Hematopoietic multipotent progenitor cell treated with erythropoietin and hydrocortisone succinate and interleukin-3 and kit ligand, for 6 days (in vitro differentiated cells): Measurements from ENCODE around the gene NCOA1.

Source experiments
- DNase-seq: peaks from one replicate; pipeline ENCODE4 v3.0.0-alpha.2; 2015

Gene NCOA1

DNA sequence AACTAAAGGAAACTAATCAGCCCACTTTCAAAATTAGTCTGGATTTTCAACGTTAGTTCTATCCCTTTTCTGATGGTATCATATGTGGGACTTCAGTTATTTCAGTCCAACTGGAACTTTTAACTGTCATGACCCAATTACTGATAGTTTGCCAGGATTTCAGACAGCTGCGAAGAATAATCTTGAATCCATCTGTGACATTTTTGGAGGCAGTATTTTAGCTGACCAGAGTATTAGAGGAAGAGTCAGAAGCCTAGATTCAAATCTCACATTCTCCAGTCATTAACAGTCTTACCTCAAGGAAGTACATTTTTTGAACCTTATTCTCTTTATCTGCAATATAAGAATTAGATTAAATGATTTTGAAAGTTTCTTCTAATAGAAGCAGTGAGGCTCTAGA lies 220.8 kb downstream of the NCOA1 start:
- DNase-seq, result no peak

DNA sequence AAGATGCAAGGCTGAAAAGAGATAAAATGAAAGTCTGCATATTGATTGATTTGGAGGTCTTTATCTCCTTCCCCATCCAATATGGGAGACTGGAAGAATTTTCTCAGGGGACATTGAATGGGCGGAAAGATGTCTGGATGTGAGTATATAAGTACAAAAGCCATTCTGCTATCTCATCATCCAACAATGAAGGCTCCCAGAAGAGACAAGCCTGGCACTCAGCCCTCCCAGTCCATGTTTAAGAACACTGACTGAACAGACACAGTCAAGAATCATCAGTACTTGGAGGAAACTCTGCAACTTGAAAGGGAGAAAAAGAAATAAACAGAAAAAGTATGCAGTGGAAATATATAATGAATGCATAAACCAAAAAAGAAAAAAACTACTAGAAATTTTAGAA lies 221.2 kb downstream of the NCOA1 start:
- DNase-seq, result no peak

DNA sequence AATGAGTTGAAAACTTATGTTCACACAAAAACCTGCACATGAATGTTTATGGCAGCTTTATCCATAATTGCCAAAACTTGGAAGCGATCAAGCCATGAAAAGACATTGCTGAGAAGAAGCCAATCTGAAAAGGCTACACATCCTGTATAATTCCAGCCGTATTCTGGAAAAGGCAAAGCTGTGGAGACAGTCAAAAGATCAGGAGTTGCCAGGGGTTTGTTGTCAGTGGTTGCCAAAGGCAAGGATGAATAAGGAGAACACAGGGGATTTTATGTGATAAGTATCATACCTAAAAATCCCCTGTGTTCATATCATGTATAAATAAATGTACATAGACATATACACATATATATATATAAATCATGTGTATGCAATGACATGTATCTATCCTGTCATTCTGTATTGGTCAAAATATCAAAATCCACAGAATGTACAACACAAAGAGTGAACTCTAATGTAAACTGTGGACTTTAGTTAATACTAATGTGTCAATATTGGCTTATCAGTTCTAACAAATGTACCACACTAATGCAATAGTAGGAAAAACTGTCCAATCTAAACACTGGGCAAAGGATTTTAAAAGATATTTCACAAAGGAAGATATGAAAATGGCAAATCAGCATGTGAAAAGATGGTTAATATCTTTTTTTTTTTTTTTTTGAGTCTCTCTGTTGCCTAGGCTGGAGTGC lies 226.4 kb downstream of the NCOA1 start:
- no peak for DNase-seq

DNA sequence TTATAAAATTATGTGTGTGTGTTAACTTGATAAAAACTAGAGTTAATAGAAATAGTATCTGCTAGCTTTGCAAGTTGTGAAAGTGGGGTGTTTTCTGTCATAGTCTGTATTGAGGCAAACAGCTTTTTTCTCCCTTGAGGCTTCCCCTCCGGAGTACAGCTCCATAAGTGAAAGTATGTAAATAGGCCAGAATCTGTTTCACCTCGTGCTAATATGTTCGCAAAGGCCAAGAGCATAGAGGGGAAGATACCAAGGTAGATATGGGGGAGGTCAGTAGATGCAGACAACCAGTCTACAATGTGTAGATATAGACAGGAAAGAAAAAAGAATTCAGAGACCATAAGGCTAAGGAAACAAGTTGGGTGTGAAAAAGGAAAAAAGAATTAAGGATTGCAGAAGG lies 229.3 kb downstream of the NCOA1 start:
- no peak for DNase-seq

DNA sequence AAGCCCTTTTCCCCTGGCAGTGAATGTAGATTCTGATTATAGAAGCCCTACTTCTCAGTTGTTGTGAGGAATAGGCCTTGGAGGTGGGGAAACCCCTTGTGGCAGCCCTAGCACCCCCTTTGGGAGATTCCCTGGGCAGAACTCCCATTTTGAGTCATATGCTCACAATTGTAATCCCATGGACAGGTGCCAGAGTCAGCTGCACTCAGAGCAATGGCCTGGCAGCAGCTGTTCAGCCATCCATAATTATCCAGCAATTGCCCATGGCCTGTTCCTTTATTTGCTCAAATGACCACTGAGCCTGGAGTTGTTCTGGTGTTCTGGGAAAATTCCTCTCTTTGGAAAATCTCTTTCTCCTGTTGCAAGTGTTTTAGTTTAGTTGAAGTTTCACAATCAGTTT lies 230.4 kb downstream of the NCOA1 start:
- DNase-seq, result no peak

DNA sequence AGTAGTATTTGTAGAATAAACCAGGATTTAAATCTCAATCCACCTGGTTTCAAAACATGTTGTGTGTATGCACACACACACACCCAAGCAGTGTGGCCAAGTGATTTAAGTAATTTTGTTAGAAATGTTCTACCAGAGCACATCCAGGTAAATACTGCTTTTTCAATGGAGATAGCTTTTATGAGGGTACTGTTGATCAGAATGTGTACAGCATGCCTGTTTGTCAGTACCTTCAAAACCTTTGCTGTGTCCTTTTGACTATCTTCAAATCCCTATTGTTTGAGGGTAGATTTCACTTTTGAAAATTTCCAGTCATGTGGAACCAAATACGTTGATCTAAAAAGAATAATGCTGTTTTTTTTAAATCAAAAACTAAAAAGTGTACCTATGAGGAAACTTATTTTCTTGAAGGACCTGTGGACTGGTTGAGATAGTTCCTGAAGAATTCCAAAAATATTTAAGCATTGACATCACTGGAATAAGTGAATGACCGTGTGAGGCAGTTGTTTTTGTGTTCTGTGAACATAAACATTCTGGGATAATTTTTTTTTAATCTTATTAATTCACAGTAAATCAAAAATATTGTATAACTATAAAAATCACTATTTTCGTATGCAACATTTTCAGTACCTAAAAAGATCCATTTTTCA lies 231.2 kb downstream of the NCOA1 start:
- DNase-seq, result no peak

DNA sequence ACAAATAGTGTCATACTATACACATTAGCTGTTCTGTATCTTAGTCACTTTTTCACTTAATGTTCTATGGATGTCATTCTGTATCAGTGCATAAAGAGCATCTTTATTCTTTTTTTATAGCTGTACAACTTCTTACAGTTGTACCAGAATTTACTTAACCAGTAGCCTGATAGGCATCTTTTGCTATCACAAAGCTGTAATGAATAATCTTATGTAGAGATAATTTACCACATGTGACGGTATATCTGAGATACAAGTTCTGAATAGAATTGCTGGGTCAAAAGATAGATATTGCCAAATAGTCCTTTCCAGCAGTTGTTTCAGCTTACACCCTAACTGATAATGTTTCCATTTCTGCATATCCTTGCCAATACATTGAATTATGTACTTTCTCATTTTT lies 232.1 kb downstream of the NCOA1 start:
- DNase-seq, result peak; percentile 62

DNA sequence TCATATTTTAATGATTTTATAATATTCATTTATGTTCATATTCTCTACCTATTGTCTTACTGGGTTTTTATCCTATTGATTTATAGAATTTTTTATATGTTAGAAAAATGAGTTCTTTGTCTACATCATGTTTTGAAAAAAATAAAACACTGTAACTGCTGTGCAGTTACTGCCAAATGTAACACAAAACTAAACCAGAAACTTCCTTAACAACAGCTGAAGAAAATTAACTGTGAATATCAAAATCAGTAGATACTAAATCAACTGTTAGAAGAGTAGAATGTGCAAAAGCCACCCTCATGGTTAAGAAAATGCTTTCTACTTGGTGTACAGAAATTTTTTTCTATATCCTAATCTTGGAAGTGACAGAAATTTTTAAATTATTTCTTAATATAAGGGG lies 232.6 kb downstream of the NCOA1 start:
- no peak for DNase-seq

DNA sequence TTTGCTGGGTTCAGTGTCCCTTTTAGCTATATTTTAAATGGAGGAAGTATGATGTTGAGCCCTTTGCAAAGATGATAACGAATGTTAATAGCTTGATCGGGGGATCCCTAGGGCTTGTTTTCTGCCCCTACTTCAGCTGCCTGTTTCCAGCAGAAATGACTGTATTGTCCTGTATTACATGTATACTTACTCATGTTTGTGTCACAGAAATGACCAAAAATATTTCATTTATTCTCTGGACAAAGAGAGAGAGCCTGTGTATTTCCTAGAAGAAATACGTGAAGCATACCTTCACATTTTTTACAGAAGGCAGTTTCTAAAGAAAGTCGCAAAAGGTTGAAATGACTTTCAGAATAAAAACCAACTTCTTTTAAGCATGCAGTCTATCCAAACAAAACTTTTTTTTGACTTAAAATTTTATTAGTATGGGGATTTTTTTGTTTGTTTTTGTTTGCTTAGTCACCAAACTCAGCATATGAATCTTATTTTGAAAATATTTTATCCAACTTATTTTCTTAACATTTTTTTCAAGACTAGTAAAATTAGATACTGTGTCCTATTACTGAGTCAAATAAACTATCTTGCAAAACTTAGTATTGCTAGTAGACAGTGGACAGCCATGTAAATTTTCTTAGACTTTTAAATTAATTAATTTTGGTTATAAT lies 233.2 kb downstream of the NCOA1 start:
- DNase-seq, result no peak

DNA sequence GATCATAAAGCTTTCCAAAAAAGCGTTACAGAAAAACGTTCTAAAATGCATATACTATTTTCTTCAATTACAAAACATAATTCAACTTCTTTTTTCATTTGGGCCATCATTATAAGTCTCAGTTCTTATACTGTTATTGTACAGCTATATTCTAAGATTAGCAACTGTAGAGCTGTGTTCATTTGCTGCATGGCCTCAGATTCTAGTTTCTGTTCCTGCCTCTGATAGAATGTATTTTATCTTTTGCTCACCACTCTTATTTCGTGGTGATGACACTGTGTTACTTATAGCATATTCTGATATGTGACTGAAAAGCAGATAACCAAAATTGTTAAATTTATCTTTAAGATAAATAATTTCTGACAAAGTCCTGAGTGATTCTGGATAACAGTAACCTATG lies 234.9 kb downstream of the NCOA1 start:
- peak; percentile 22 for DNase-seq

DNA sequence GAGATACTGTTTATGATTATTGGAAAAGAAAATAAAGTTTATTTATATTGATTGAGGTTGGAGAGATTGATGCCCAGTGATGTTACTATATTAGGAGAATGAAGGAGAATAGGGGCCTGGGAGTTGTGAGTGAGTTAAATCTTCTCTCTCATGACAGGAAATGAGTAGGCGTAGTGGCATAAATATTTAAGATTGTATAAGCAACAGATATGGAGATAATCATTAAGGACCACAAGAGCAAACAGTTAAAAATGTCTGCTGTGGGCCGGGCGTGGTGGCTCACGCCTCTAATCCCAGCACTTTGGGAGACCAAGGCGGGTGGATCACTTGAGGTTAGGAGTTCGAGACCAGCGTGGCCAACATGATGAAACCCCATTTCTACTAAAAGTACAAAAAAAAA lies 239.4 kb downstream of the NCOA1 start:
- peak; percentile 28 for DNase-seq

DNA sequence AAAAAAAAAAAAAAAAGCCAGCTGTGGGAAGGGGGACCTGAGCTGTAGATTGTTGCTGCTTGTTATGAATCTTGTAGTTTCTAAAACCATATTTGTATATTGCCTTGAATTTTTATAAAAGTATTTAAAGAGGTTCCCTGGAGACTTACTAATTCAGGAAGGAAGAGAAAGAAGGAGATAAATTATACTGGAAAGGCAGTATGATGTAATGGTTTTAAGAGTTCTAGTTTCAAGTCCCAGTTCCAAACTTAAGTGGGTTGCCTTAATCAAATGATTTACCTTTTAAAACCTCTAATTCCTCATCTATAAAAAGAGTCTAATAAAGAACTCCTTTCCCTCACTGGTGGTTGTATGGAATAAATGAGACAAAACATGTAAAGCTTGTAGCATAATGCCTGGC lies 240.0 kb downstream of the NCOA1 start:
- DNase-seq, result no peak

DNA sequence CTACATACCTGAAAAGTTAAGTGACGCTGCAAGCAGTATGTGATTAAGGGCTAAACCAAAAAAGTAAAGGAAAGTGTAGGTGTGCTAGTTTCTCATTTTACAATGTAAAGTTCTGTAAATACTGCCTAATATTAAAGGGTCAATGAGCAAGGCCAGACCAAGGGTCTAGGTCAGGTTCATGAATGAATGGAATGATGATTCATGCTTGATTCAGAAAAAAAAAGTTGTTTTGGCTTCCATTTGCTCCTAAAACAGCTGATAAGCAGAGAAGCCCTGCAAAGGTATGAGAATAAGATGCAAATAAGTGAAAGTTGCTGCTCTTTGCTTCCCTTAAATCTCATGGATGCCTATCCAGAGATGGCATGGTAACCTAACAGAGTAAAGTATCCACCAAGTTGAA lies 240.9 kb downstream of the NCOA1 start:
- no peak for DNase-seq

DNA sequence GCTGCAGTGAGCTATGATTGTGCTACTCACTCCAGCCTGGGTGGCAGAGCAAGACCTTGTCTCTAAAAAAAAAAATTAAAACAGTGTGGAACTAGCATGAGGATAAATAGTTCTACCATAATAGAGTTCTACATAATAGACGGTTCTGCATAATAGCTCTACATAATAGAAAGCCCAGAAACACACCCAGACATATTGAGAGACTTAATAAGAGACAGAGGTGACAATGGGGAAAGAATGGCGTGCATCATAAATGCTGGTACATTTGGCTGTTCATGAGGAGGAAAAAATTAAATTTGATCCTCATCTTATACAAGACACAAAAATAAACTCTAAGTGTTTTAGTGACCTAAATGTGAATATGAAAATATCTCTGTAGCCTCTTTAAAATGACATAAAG lies 243.7 kb downstream of the NCOA1 start:
- DNase-seq, result no peak

DNA sequence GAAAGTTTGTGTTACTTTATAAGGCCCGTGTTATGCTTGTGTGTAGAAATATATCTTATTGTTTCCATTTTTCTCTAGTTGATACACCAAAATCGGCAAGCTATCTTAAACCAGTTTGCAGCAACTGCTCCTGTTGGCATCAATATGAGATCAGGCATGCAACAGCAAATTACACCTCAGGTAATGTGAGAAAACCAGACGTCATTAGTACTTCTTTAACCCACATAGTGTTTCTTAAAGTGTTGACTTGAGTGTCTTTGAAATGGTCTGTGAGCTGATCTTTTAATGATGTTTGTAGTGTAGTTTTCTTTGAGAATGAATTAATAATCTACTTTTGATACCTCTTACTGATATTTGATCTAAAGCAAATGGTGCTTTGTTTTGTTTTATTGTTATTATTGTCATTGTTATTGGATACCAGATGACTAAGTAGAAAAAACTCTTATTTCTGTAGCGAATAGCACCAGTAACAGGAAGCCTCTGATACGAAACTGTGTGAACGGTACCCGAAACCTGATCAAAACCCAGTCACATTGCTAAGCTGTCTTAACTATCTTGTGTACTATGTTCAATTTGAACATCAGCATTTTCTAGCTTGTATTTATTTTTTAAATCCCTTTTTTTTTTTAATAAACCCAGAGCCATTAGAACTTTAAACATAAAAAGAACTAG lies 248.4 kb downstream of the NCOA1 start:
- no peak for DNase-seq

DNA sequence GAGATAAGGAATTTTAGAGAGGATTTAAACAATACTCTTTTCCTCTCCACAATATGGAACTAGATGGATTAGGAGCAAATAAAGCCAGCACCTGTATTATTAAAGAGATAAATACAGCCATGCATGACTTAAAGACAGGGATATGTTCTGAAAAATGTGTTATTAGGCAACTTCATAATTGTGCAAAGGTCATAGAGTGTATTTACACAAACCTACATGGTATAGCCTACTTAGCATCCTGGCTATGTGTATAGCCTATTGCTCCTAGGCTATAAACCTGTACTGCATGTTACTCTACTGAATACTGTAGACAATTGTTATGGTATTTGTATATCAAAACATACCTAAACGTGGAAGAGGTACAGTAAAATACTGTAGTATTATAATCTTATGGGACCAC lies 249.1 kb downstream of the NCOA1 start:
- no peak for DNase-seq

DNA sequence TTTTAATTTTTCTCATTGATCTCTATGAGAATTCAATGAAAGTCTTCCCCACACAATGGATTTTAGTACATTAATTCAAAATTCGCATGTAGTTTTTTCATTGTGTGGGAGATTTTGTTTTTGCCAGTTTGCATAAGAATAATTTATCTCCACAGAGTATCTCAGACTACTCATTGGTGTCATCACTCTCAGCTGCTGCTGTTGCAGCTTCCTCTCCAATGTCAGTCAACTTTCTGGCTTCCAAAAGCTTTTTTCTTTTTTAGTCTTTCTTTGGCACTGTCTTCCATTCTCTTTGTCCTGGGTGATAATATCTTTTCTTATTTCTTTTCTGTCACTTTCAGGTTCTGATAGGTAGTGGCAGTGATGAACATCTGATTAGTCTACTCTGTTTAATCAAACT lies 251.7 kb downstream of the NCOA1 start:
- DNase-seq, result peak; percentile 15

DNA sequence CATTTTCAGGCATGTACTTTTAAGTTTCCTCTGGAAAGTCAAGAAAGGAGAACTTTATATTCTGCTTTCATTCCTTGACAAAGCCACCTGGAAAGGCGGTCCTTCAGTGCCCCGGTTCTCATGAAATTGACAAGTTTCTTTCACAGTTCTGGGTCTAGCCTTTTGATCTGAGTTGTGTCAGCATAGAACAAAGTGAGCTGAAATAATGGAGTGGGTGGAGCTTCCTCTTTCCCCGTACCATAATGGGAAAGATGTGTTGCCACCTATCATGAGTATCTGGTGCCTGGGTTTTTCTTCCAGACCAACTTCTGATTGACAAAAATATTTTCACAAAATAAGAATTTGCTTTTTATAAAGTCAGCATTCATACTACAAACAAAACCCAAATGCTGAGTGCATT lies 252.9 kb downstream of the NCOA1 start:
- DNase-seq, result no peak

DNA sequence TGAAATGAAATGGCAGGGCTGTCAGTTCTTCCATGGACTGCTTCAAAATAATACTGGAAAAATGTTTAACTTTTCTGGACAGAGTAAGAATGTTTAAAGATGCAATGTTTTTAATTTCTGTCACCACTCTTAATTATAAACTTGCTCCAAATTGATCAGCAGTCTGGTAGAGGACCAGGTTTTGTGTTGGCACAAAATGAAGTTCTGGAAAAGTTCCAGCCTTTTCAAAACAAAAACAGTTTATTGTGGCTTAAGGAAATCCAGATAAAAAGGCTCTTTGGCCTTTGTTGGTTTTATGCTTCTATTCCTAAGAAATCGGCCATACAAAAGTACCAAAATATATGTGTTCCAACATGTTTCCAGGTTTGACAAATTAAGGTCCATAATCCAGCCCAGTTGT lies 253.3 kb downstream of the NCOA1 start:
- DNase-seq, result no peak

DNA sequence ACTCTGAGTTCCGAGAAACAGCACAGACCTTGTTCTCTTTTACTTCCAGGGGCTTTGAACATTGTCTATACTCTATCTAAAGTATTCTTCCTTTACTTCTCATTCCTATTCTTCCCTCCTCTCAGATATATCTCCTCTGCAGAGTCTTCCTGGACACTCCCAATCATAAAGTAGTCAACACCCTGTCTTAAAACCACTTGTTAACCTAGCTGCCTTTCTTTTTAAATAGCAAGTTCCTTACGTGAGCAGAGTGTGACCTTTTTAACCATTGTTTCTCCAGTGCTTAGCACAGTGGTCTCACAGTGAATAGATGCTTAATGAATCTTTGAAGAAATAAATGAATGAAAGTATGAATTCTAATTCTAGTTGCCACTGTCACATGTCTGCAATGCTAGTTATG lies 254.8 kb downstream of the NCOA1 start:
- DNase-seq, result no peak

DNA sequence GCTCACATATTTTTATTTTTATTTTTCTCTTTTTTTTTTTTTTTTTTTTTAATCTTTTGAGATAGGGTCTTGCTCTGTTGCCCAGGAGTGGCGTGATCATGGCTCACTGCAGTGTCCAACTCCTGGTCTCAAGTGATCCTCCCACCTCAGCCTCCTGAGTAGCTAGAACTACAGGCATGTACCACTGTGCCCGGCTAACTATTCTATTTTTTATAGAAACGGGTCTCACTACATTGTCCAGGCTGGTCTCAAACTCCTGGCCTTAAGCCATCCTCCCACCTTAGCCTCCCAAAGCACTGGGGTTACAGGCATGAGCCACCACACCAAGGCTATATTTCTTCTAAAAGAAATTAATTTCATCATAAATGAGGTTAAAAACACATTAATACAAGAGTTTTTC lies 256.2 kb downstream of the NCOA1 start:
- DNase-seq, result no peak

DNA sequence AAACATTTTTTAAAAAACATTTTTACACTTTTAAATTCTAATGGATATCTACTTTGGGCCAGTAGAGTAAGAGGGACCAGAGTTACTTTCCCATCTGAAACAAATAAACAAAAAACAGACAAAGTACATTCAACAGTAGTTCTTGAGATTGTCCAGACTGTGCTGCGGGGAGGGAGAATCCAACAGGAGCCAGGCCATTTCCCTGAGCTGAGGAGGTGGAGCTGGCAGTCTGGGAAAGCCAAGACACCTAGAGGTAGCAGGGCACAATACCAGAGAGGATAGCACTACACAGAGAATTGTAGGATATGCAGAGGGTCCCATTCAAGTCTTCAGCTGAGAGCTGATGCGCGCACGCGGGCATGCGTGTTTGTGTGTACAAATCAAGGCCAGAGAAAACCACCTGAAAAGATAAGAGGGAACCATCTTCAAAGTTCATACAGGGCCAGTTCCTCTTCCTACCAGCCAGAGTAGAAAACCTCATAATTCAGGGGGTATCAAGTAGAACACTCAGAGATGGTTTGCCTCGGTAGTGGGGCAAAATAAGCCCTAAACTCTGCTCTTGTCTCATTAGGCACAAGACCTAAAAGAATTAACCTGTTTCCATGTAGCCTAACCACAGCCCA lies 258.1 kb downstream of the NCOA1 start:
- no peak for DNase-seq

DNA sequence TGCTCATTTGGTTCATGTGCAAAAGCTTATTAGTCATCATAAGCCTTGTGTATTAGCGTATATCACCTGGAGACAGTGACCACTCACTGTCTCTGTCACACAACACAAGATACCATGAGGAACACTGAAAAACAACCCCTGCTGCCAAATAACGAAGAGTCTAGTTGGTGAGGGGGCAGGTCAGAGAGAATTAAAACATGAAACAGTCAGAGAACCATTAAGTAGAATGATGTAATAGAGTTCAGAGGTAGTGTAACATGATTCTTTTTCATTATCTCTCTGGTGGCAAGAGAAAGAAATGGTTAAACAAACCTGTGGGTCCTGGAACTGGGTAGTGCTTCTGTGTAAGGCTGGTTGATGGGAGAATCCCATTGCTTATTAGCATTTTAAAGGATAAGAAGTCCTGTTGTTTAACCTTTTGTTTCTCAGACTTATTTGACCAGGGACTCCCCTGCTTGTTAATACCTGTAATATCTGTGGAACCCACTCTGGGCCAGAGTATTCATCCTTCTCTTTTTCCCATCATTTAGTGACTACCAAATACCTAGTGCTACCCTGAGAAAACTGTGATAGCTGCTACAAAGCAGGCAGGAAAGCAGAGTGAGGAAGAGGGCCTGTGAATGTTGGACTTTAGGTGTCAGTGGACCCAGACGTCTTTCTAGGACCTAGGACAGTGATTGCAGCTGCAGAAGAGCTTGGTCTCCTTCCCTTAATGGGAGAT lies 264.1 kb downstream of the NCOA1 start:
- no peak for DNase-seq
